Occipital lobe (tissue), 1 donor: ENCODE results near the gene CYP51A1. TPM values are rescaled to one million over a fixed set of nuclear protein-coding genes. Genes with fewer than 3 reads are reported as not detected.

Experiments used
- total RNA-seq: library from RNA; depleted of rRNA; stranded (reverse); fragments of >200 nt; gene quantifications from one replicate; pipeline ENCODE4 v1.2.3, GENCODE V29; 2014

The CYP51A1 gene
- total RNA-seq, 1 donor from 2014 or later, result 345 TPM

Other genes with a start within 250 kb of the CYP51A1 start
- gene AKAP9, start 193.6 kb downstream of the CYP51A1 start, total RNA-seq, result 217 TPM
- 0.78 TPM for gene LRRD1, start 44.7 kb upstream of the CYP51A1 start, total RNA-seq
- gene KRIT1, start 111.4 kb upstream of the CYP51A1 start, total RNA-seq, result 119 TPM
- 113 TPM for gene ANKIB1, start 111.5 kb upstream of the CYP51A1 start, total RNA-seq